Ectodermal cell (in vitro differentiated cells): Measurements from ENCODE around the gene PARD6B.
A peak's percentile ranks its signal among the peaks of the same experiment; 100 is the strongest.
"Not testable (repeated sequence)": the region's sequence is repeated elsewhere in the genome, so short reads cannot be mapped to it uniquely, and the experiment has no call there.

Experiments used
- H3K27ac ChIP-seq: 2 replicates; pipeline ENCODE4 v1.7.0; 2013; ENCODE audit warnings: mild to moderate bottlenecking, low read depth, low read length; ENCODE audit not compliant: insufficient read depth, poor library complexity, severe bottlenecking
- H3K27me3 ChIP-seq: 2 replicates; pipeline ENCODE4 v1.7.0; 2013; ENCODE audit warnings: mild to moderate bottlenecking, low read length; ENCODE audit not compliant: insufficient read depth, control insufficient read depth, poor library complexity, severe bottlenecking
- H3K36me3 ChIP-seq: one replicate; pipeline ENCODE4 v1.7.0; 2013; ENCODE audit warnings: low read length; ENCODE audit not compliant: control insufficient read depth, insufficient read depth
- H3K4me1 ChIP-seq: one replicate; pipeline ENCODE4 v1.7.0; 2013; ENCODE audit warnings: low read length; ENCODE audit not compliant: control insufficient read depth, insufficient read depth
- H3K4me3 ChIP-seq: 2 replicates; pipeline ENCODE4 v1.7.0; 2013; ENCODE audit warnings: low read depth, low read length, control low read depth; ENCODE audit not compliant: insufficient read depth
- H3K9me3 ChIP-seq: 2 replicates; pipeline ENCODE4 v1.7.0; 2013; ENCODE audit warnings: mild to moderate bottlenecking, low read length, moderate library complexity; ENCODE audit not compliant: control insufficient read depth
- WGBS, 2 experiments: methylation state at CpG; one replicate each; pipeline ENCODE4 v1.1.7; 2013; ENCODE audit warnings: missing lambda C conversion rate in 2 of 2; 5-methylcytosine and 5-hydroxymethylcytosine counted together

The PARD6B gene

DNA sequence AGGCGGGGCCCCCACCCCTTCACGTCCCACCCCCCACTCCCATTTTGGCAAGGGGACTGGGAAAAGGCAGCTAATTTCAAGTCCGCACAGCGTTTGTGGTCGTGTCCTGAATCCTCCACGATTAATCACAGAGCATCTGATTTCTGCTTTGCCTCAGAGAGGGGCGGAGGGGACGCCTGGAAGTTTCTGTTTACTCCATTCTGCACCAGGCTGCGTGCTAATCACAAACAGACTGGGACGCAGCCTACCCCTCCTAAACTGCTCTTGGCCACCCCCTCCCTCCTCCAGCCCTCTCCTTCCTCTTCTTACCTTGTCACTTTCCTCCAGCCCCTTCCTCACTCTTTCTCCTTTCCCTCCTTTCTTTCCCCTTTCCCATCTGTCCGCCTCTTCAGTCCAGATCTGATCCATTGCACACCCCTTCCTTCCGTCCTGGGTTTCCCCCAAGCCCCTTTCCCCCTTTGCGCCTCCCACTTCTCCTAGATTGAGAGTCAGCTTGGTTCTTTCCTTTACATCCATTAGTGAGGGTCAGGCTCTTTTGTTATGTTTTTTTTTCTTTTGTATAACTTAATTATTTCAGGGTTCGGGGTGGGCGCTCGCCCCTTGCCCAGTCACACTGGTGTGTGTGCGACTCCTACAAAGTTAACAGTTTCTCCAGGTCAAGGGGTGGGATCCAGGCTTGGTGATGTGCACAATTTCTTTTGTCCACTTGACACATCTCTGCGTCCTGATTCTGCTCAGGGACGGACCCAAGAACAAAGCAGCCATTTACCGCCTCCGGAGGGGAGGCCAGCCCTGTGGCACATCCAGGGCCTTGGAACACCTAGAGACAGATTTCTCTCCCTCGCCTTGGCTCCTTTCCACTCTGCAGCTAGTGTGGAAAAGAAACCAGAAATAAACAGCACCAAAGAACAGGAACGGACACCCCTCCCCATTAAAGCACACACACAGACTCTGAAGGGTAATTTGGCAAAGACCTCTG, 39.5 kb upstream of the PARD6B start:
- H3K27me3 ChIP-seq, result no peaks in the 10 kb centered on the region
- H3K4me3 ChIP-seq, result peak overlapping the region; percentile 32
- peaks cover 32% of the 10 kb centered on the region for H3K4me1 ChIP-seq
- peak overlapping the region; percentile 11 for H3K27ac ChIP-seq
- 14 to 16% methylated on average over 23 of the region's 23 CpGs for WGBS, 2 experiments
- no peaks in the 10 kb centered on the region for H3K36me3 ChIP-seq
- H3K9me3 ChIP-seq, result no peaks in the 10 kb centered on the region

DNA sequence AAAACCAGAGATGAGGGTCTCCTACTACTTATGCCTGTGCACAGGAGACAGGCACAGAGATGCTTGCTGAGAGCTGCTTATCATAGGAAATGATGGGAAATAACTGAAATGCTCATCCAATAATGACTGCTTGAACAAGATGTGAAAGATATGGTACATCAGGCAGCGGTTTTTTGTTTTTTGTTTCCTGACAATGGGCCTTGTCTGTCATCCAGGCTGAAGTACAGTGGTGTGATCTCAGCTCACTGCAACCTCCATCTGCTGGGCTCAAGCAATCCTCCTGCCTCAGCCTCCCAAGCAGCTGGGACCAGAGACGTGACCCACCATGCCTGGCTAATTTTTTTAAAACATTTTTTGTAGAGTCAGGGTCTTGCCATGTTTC, 38.8 kb upstream of the PARD6B start:
- H3K27me3 ChIP-seq, result no peaks in the 10 kb centered on the region
- no peak overlapping the region for H3K4me3 ChIP-seq
- 90 to 96% methylated on average over 2 of the region's 2 CpGs for WGBS, 2 experiments
- peaks cover 32% of the 10 kb centered on the region for H3K4me1 ChIP-seq
- H3K9me3 ChIP-seq, result no peaks in the 10 kb centered on the region
- H3K36me3 ChIP-seq, result no peaks in the 10 kb centered on the region
- peak overlapping the region; percentile 11 for H3K27ac ChIP-seq

DNA sequence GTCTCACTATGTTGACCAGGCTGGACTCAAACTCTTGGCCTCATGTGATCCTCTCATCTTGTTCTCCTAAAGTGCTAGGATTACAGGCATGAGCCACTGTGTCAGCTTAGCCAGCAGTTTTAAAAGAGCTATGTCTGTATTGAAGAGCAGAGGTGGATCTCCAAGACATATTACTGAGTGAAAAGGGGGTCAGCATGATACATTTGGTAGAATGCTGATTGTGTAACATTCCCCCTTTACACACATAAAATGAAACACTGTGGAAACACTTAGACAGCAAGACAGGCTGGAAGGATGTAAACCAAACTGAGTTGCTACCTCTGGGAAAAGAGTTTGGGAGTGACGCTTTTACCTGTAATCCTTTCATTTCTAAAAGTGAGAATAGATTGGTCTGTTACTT, 38.4 kb upstream of the PARD6B start:
- Histone ChIP-seq H3K27ac (no peak overlapping the region), H3K4me1 (peaks cover 32% of the 10 kb centered on the region), H3K27me3 (no peaks in the 10 kb centered on the region), H3K9me3 (no peaks in the 10 kb centered on the region), H3K36me3 (no peaks in the 10 kb centered on the region), H3K4me3 (no peak overlapping the region)
- 94 to 100% methylated on average over 1 of the region's 1 CpG for WGBS, 2 experiments

DNA sequence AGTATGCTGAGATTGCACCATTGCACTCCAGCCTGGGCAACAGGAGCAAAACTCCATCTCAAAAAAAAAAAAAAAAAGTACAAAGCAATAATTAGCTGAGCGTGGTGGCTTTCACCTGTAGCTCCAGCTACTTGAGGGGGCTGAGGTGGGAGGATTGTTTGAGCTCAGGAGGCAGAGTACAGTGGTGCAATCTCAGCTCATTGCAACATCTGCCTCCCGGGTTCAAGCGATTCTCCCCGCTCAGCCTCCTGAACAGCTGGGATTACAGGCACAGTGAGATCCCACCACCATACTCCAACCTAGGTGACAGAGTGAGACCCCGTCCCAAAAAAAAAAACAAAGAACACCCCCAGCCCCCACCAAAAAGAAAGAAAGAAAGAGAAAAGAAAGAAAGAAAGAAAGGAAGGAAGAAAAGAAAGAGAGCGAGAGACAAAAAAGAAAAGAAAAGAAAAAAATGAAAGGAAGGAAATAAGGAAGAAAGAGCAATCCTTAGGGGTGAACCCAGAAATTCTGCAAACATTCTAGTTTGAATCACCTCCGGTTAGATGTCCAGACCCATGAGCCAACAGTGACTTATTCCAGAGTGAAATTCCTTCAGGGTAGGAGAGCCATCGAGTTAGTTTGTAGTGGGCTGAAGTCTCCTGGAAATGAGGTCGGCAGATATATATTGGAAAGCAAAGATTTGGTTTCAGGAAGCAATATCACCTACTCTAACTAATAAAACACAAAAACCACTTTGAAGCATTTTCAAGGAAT, 36.8 kb upstream of the PARD6B start:
- H3K27ac ChIP-seq, result no peak overlapping the region
- no peaks in the 10 kb centered on the region for H3K27me3 ChIP-seq
- no peak overlapping the region for H3K4me3 ChIP-seq
- no peaks in the 10 kb centered on the region for H3K36me3 ChIP-seq
- 94 to 95% methylated on average over 7 to 8 of the region's 9 CpGs for WGBS, 2 experiments
- peaks cover 30% of the 10 kb centered on the region for H3K4me1 ChIP-seq
- H3K9me3 ChIP-seq, result no peaks in the 10 kb centered on the region

DNA sequence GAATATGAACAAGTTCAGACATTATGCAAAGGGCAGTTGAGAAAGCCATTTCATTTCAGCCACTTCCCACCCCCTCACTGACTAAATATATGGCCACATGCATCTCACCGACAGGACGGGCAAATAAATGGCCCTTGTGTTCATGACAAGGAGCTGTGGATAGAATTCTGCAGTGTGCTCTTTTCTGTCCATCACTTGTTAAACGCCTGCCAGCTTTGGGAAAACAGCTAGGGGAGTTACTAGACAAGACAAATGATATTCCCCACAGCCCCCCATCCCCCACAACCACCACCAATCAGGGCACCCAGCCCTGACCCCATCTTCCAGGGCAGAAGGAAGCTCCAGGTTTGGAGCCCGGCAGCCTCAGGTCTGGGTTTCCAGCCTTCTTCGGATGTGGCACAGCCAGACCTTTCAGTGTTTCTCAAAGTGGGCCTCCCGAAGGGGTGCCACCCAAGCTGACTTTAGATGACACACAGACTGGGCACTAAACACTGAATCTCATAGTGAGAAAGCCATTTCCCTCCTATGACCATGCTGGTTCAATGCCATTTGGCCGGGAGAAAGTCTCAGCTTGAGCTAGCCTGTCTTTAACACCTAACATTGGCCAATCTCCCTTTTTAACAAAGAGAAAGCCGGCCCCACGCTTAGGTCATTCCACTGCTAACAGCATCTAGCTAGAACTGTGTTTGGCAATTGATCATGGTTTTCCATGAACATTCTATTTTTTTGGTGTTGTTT, 36.1 kb upstream of the PARD6B start:
- Histone ChIP-seq H3K9me3 (no peaks in the 10 kb centered on the region), H3K27me3 (no peaks in the 10 kb centered on the region), H3K4me1 (peaks cover 22% of the 10 kb centered on the region), H3K4me3 (no peak overlapping the region), H3K27ac (no peak overlapping the region), H3K36me3 (no peaks in the 10 kb centered on the region)
- WGBS, 2 experiments, result 81 to 88% methylated on average over 9 of the region's 9 CpGs

DNA sequence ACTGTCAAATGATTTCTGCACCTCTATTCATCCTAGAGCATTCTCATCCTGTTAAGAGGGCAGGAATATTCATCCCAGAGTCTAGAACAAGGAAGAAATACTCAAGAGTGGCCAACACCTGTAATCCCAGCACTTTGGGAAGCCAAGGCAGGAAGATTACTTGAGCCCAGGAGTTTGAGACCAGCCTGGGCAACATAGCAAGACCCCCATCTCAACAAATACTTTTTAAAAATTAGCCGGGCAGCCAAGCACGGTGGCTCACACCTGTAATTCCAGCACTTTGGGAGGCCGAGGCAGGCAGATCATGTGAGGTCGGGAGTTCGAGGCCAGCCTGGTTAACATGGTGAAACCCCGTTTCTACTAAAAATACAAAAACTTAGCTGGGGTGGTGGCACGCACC, 33.1 kb upstream of the PARD6B start:
- not testable (repeated sequence) for H3K9me3 ChIP-seq, H3K27me3 ChIP-seq, H3K36me3 ChIP-seq, H3K4me3 ChIP-seq, H3K27ac ChIP-seq, H3K4me1 ChIP-seq
- WGBS, 2 experiments, result 92 to 95% methylated on average over 7 of the region's 7 CpGs

DNA sequence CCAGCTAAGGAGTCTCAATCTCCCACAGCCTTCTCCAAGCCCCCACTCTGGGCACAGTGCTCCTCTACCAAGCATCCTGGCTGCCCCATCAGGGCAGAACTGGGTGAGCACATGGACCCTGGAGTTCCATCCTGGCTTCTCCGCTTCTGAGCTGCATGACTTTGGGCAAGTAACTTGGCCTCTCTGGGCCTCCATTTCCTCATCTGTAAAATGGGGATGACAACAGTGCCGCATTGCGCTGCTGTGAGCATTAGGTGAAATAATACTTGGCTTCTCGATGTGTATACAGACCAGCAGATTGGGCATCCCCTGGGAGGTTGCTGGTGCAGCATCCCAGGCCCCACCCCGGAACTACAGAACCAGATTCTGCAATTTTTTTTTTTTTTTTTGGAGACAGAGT, 31.7 kb upstream of the PARD6B start:
- Histone ChIP-seq H3K27me3 (no peaks in the 10 kb centered on the region), H3K4me1 (no peaks in the 10 kb centered on the region), H3K4me3 (no peak overlapping the region), H3K27ac (no peak overlapping the region), H3K9me3 (no peaks in the 10 kb centered on the region), H3K36me3 (no peaks in the 10 kb centered on the region)
- 94% methylated on average over 5 of the region's 5 CpGs for WGBS, 2 experiments

DNA sequence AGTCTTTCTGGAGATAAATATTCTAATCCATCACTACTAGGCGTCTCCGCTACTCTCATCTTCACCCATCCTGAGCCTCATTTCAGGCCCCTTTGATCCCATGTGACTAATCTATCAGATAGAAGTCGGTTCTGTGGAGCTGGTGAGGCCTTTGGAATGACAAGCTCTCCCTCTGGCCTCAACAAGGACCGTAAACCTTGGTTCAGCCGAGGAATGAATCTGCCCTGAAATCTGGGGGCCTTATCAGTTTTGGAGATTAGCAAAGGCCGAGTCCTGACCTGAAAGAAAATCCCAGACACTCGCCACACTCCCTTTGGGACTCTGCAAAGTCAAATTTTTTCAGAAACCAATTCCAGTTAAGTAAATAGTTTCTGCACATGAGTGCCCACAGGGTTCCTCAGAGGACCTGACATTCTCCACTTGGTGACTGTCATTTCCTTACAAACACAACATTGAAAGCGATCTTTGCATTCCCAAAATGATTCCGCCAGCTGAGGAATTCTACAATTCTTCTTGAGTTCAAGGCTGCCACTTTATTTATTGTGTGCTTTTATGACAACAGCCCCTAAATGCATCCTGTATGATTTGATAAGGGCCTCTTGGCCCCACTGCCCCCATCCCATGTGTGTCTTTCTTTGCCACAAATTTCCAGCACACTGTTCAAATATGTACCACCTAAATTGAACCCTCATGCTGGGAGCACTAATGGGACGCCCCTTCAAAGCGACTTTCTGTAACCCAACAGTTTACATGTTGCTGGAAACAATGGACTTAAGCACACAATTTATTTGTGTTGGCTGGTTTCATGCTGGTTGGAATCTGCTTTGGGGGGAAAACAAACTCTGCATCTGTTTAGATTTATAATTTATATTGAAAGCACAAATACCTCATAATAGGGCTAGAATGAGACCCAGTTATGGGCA, 30.1 kb upstream of the PARD6B start:
- Histone ChIP-seq H3K27me3 (no peaks in the 10 kb centered on the region), H3K4me3 (no peak overlapping the region), H3K36me3 (no peaks in the 10 kb centered on the region), H3K9me3 (no peaks in the 10 kb centered on the region), H3K27ac (no peak overlapping the region), H3K4me1 (no peaks in the 10 kb centered on the region)
- 88% methylated on average over 11 of the region's 11 CpGs for WGBS, 2 experiments

DNA sequence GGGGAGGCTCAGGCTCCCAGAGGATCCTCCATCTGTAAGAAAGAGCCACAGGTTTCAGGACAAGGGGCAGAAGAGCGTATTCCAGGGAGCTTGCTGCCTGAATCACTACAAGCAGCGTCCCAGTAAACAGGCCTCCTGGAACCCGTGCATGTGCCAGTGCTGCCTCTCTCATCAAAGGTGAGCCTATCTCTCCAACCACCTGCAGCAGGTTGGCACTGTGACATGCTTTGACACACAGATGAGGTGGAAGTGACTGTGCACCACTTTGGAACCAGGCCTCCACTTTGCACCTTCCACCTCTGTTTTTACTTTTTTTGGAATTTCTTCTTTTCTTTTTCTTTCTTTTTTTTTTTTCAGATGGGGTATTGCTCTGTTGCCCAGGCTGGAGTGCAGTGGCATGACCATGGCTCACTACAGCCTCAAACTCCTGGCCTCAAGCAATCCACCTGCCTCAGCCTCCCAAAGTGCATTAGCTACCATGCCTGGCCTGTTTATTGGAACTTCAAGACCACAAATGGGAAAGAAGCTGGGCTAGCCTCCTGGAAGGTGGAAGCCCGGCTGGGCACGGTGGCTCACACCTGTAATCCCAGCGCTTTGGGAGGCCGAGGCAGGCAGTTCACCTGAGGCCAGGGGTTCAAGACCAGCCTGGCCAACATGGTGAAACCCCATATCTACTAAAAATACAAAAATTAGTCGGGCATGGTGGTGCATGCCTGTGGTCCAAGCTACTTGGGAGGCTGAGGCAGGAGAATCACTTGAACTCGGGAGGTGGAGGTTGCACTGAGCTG, 27.5 kb upstream of the PARD6B start:
- not testable (repeated sequence) for H3K27ac ChIP-seq, H3K4me1 ChIP-seq, H3K9me3 ChIP-seq, H3K27me3 ChIP-seq, H3K4me3 ChIP-seq, H3K36me3 ChIP-seq
- WGBS, 2 experiments, result 90 to 92% methylated on average over 9 of the region's 9 CpGs
